NCI-H1105 (cell line): ENCODE results near the gene LRRC71.

Experiments
- DNase-seq: peaks from one replicate; lab custom pipeline; 2025; lab: John Stamatoyannopoulos, UW

Gene LRRC71

DNA sequence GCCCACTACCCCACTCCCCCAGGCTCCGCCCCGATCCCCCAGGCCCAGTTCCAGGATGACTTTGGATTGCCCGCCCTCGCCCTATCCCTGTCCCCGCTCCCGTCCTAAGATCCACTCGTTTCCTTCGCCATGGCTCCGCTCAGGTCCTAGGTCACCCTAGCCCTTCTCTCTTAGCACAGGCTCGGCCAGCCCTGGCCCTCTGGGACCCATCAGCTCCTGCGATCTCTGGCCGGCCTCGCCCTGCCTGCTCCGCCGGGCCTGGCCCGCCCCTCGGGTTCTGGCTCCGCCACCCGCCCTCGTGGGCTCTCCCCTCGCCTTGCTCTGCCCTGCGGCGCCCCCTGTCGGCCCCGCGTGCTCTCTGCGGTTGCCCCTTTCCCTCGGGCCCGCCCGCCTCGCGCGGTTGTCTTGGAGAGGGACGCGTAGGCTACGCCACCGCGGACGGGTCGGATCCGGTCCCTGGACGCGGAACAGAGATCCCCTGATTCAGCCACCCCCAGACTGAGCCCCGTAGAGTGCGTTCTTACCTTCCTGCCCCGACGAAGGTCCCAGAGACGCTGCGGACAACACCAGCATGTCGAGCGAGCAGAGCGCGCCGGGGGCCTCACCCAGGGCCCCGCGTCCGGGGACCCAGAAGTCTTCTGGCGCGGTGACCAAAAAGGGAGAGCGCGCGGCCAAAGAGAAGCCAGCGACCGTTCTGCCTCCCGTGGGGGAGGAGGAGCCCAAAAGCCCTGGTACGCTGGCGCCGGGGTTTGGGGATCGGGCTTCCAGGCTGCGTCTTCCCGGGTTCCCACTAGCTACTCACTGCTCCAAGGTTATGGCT lies at the start of gene LRRC71:
LRRC71 (plus strand) TSS at position 400 of the 820 bp plus-strand sequence; CDS start at position 572, 172 bp downstream.
- no peak for DNase-seq

DNA sequence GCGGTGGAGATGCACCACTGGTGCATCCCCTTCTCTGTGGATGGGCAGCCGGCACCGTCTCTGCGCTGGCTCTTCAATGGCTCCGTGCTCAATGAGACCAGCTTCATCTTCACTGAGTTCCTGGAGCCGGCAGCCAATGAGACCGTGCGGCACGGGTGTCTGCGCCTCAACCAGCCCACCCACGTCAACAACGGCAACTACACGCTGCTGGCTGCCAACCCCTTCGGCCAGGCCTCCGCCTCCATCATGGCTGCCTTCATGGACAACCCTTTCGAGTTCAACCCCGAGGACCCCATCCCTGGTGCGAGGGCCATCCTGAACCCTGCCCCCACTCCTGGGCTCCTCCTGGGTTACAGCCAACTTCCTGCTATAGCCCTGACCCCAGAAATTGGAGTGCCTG lies 46.8 kb upstream of the LRRC71 start:
- DNase-seq, result no peak

GRCh38 chr1:156874142-156874541 lies 46.3 kb upstream of the LRRC71 start:
- DNase-seq, result no peak

DNA sequence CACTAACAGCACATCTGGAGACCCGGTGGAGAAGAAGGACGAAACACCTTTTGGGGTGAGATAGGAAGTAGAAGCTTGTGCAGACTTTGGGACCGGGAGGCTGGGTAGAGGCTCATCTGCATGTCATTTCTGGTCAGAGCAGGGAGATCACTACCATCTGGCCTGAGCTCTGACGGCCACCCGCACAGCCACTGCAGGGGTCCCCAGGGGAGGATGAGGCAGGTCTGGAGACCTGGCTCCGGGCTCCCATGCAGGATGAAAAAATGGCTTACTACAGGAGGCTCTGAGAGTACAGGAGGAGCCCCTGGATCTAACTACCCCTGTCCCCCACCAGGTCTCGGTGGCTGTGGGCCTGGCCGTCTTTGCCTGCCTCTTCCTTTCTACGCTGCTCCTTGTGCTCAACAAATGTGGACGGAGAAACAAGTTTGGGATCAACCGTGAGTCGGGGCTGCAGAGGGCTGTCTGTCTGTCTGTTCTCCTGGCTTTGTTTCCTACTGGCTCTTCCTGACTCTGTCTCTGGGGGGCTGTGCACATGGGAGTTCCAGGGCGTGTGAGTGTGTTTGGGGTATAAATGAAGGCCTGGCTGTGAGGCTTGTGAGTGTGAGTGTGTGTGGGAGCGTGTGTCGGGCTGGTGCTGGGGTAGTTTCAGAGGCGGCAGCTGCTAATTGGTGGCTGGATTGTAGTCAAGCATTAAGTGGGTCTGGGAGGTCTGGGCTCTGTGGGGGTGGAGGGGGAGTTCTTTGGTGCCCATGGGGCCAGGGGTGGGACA lies 45.7 kb upstream of the LRRC71 start:
- DNase-seq, result no peak

- no peak for DNase-seq
Measured at GRCh38 chr1:156875341-156875615, 45.2 kb upstream of the LRRC71 start.

- DNase-seq, result no peak
Measured at GRCh38 chr1:156876281-156876680, 44.2 kb upstream of the LRRC71 start.

DNA sequence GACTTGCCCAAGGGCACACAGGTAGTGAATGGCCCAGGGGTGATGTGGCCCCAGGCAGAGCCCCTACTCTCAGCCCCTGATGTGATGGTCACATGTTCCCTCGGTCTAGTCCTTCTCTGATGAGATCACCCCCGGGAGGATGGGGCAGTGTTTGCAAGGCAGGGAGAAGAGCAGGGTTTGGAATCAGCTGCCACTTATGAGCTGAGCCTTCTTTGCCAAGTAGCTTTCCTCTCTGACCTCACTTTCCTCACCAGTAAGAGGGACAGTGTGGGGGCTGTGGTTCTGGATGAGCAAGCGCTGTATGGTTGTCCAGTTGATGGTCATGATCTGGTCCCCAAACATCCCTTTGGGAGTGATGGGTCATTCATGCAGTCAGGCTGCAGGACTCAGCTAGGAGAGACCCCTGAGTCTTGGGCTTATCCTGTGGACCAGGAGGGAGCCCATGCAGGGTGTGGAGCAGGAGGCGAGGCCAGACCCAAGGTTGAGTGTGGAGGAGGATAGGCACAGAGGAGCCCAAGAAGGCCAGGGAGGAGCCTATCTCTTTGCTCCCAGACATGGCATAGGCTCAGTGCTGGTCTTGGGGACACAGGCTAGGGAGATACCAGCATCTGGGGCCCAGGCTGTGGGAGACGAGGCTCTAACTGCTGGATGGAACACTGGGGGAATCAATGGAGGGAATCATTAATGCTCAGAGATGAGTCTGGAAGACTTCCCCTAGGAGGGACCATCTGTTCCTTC lies 42.8 kb upstream of the LRRC71 start:
- no peak for DNase-seq

DNA sequence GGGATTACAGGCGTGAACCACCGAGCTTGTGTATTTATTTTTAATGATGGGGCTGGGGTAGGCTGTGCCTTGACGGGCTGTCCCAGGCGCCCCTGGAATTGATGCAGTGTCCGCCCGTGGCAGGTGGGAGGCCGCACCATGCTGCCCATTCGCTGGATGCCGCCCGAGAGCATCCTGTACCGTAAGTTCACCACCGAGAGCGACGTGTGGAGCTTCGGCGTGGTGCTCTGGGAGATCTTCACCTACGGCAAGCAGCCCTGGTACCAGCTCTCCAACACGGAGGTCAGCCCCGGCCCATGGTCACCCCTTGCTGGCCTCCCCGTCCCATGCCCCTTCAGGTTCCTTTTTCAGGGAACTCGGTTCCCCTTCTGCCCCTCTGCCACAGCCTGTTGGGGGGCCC lies 40.6 kb upstream of the LRRC71 start:
- no peak for DNase-seq

- no peak for DNase-seq
Measured at GRCh38 chr1:156880473-156880872, 40.0 kb upstream of the LRRC71 start.

DNA sequence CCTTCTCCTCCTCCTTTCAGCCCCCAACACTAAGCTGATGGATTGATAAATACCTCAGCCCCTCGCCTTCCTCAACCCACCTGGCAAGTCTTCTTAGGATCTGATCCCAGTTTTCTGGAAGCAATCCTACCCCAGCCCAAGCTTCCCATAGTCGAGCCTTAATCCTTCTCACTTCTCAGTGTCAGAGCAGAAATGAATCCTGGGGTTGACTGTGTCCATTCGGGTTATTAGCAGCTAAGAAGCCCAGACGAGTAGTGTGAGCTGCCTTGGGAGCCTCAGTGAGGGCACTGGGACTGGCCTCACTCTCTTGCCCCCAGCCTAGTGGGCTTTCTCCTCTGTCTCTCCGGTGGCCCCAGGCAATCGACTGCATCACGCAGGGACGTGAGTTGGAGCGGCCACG lies 39.3 kb upstream of the LRRC71 start:
- no peak for DNase-seq

GRCh38 chr1:156881663-156882062 lies 38.8 kb upstream of the LRRC71 start:
- DNase-seq, result no peak

- DNase-seq, result no peak
Measured at GRCh38 chr1:156882543-156882942, 37.9 kb upstream of the LRRC71 start.

GRCh38 chr1:156883919-156884318 lies 36.5 kb upstream of the LRRC71 start:
- DNase-seq, result no peak

- DNase-seq, result no peak
Measured at GRCh38 chr1:156884560-156885184, 35.8 kb upstream of the LRRC71 start.

GRCh38 chr1:156885314-156885713 lies 35.1 kb upstream of the LRRC71 start:
- no peak for DNase-seq

GRCh38 chr1:156885880-156886355 lies 34.5 kb upstream of the LRRC71 start:
- no peak for DNase-seq

GRCh38 chr1:156886583-156887281 lies 33.7 kb upstream of the LRRC71 start:
- DNase-seq, result no peak

DNA sequence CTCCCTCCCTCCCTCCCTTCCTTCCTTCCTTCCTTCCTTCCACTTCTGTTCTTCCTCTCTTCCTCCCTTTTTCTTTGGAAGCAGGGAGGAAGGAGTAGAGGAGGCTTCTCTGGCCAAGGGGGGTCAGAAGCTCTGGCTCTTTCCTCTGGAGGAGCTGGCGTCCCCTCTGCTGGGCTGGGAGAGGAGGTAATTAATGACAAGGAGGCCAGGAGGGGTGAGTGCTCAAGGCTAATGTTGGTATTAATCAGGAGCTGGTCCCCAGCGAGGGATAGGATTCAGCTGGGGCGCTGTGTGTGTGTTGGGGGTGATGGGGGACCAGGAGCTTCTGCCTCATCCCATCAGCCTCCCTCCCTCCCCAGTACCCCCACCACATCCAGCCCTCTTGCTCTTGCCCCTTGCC lies 33.1 kb upstream of the LRRC71 start:
- no peak for DNase-seq

DNA sequence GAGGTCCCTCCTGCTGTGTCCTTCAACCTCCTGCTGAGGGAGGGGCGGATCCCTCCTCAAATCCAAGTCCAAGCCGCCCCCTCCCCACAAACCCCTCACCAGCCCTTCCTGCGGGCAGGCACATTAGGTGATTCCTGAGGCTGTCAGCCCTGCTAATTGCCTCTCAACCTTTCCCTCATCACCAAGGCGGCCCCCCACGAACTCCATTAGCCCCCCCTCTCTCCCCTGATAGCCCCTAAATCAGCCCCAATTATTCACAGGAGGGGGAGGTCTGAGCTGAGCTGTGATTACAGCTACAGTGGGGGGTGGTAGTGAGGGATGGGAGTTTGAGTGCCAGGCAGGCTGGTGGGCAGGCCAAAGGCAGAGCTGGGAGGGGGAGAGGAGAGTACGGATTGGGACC lies 32.7 kb upstream of the LRRC71 start:
- no peak for DNase-seq

DNA sequence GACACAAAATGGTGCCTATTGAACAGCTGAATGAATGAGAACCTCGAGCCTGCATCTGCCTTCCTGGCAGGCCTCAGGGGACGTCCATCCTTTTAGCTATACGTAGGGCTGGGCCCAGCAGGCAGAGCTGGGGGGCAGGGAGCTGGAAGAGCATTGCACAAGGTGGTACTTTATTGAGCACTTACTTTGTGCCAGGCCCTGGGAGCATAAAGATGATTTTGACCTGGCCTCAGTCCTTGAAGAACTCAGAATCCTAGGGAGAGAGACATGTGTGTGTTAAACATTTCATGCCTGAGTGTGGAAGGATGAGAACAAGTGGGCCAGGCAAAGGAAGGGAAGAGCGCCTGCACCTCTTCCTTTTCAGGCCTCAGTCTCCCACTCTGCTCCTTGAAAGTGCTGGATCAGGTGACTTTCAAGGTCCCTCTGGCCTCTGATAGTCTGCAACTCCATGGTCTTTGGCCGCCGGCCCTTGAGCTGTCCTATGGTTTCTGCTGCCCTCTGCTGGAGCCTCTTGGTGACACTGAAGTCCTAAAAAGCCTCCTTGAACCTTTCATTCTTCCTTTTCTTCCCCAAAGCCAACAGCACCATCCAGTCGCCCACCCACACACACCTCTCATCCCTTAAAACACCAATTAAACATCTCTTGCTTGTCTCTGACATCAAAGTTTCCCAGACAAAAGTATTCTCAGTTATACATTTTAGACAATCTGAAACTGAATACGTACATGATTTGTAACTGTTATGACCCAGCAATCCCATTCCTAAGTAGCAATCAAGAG lies 30.4 kb upstream of the LRRC71 start:
- DNase-seq, result peak; percentile 67
